Effector memory CD8-positive, alpha-beta T cell (primary cell): ENCODE data around the gene AUTS2.
A peak's percentile ranks its signal among the peaks of the same experiment; 100 is the strongest.

ENCODE experiments used
- ATAC-seq: fragments of 150-1000 bp; cut with Tn5 transposase; replicated peaks from 2 replicates; pipeline ENCODE4 v1.10.0; 2021; ENCODE audit warnings: mild to moderate bottlenecking, moderate library complexity
- DNase-seq, 3 experiments: peaks; one replicate each; pipeline ENCODE4 v3.0.0; 2021
- H3K27ac Mint-ChIP-seq, 2 donors: one replicate each; pipeline ENCODE4 v1.8.0; 2022; ENCODE audit warnings: mild to moderate bottlenecking in 2 of 2, mixed read lengths in 2 of 2, moderate library complexity in 2 of 2
- H3K27me3 Mint-ChIP-seq, 2 donors: one replicate each; pipeline ENCODE4 v1.8.0; 2022; ENCODE audit warnings: mixed read lengths in 2 of 2
- H3K36me3 Mint-ChIP-seq: one replicate; pipeline ENCODE4 v1.8.0; 2022; ENCODE audit warnings: mild to moderate bottlenecking, moderate library complexity, mixed read lengths; ENCODE audit not compliant: insufficient read depth
- H3K4me1 Mint-ChIP-seq, 2 donors: one replicate each; pipeline ENCODE4 v1.8.0; 2022; ENCODE audit warnings: low read depth in 2 of 2, mixed read lengths in 2 of 2
- H3K4me3 Mint-ChIP-seq, 2 donors: one replicate each; pipeline ENCODE4 v1.8.0; 2022; ENCODE audit warnings: mild to moderate bottlenecking in 2 of 2, mixed read lengths in 2 of 2, moderate library complexity in 2 of 2
- H3K9me3 Mint-ChIP-seq, 2 donors: one replicate each; pipeline ENCODE4 v1.8.0; 2022; ENCODE audit warnings: mixed read lengths in 2 of 2

Gene AUTS2

GRCh38 chr7:70307544-70308106 is 709.4 kb downstream of the AUTS2 start:
- no peaks in the 10 kb centered on the region for H3K9me3 Mint-ChIP-seq
- H3K27me3 Mint-ChIP-seq: peaks cover 0 to 3% of the 10 kb centered on the region in 2 donors
- no peak for DNase-seq
- peak overlapping the region; percentile 48 to 62 for H3K4me3 Mint-ChIP-seq
- H3K27ac Mint-ChIP-seq: peak overlapping the region; percentile 82 to 86
- peaks cover 2% of the 10 kb centered on the region for H3K36me3 Mint-ChIP-seq
- H3K4me1 Mint-ChIP-seq: peaks cover 46 to 49% of the 10 kb centered on the region in 2 donors
- ATAC-seq: peak; percentile 77

- Mint-ChIP-seq H3K27me3 (no peaks in the 10 kb centered on the region), H3K4me3 (peak overlapping the region; percentile 61 to 76), H3K27ac (peak overlapping the region; percentile 81 to 90), H3K9me3 (peaks cover 0 to 8% of the 10 kb centered on the region in 2 donors), H3K36me3 (peaks cover 7% of the 10 kb centered on the region), H3K4me1 (peaks cover 33 to 39% of the 10 kb centered on the region in 2 donors)
- ATAC-seq: peak; percentile 68
- no peak for DNase-seq
These were observed 714.1 kb downstream of the AUTS2 start for GRCh38 chr7:70312336-70312735.

DNA sequence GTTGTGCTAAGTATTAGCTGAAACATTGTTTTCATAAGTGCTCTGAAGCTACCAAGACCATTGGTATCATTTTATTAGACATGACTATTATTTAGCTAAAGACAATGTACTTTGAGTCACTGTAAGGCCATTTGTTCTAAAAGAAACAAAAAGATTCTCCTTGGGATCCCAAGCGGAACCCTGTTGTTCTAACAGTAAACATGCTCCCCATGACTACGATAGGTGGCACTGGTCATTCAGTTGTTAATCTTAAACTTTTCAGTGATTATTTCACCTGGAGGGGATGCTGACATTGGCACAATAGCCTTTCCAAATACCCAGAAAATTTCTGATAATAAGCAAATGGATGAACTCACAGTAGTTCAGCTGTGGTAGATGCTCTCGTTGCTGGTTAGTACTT is 715.0 kb downstream of the AUTS2 start:
- Mint-ChIP-seq H3K36me3 (peaks cover 7% of the 10 kb centered on the region), H3K27ac (no peak overlapping the region), H3K4me3 (no peak overlapping the region), H3K4me1 (peaks cover 29 to 39% of the 10 kb centered on the region in 2 donors), H3K27me3 (no peaks in the 10 kb centered on the region), H3K9me3 (peaks cover 0 to 8% of the 10 kb centered on the region in 2 donors)
- no peak for ATAC-seq
- no peak for DNase-seq

GRCh38 chr7:70313687-70314086 is 715.4 kb downstream of the AUTS2 start:
- Mint-ChIP-seq H3K4me3 (no peak overlapping the region), H3K4me1 (peaks cover 27 to 39% of the 10 kb centered on the region in 2 donors), H3K27me3 (no peaks in the 10 kb centered on the region), H3K27ac (no peak overlapping the region), H3K9me3 (peaks cover 0 to 8% of the 10 kb centered on the region in 2 donors), H3K36me3 (peaks cover 7% of the 10 kb centered on the region)
- ATAC-seq (no peak), DNase-seq (no peak)

GRCh38 chr7:70314221-70314620 is 715.9 kb downstream of the AUTS2 start:
- no peak overlapping the region for H3K27ac Mint-ChIP-seq
- DNase-seq (no peak), ATAC-seq (no peak)
- H3K36me3 Mint-ChIP-seq: peaks cover 7% of the 10 kb centered on the region
- H3K4me1 Mint-ChIP-seq: peaks cover 26 to 38% of the 10 kb centered on the region in 2 donors
- H3K27me3 Mint-ChIP-seq: no peaks in the 10 kb centered on the region
- no peak overlapping the region for H3K4me3 Mint-ChIP-seq
- peaks cover 0 to 8% of the 10 kb centered on the region in 2 donors for H3K9me3 Mint-ChIP-seq

DNA sequence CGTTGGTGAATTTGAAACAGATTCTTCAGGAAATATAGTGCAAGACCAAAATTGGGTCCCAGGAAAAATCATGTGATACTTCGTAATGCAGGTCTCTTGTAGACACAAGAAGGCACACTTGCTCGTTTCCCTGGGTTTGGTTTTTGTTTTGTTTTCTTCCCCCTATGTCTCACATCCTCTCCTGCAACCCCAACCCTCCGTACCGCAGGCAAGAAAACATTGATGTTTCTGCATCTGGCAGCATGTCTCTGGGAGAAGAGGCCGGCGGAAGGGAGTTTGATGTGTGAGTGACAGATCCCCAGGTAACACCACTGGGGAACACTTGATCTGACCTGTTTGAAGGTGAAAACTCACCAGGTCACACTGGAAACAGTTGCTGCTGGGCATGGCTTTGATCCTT is 718.5 kb downstream of the AUTS2 start:
- no peaks in the 10 kb centered on the region for H3K27me3 Mint-ChIP-seq
- peak in 2 of 3 experiments; percentile 21 to 23 for DNase-seq
- peak overlapping the region in 1 of 2 donors; percentile 39 for H3K27ac Mint-ChIP-seq
- peaks cover 12 to 31% of the 10 kb centered on the region in 2 donors for H3K4me1 Mint-ChIP-seq
- H3K9me3 Mint-ChIP-seq: peaks cover 0 to 8% of the 10 kb centered on the region in 2 donors
- peak overlapping the region; percentile 16 to 69 for H3K4me3 Mint-ChIP-seq
- H3K36me3 Mint-ChIP-seq: peaks cover 6% of the 10 kb centered on the region
- peak; percentile 75 for ATAC-seq

DNA sequence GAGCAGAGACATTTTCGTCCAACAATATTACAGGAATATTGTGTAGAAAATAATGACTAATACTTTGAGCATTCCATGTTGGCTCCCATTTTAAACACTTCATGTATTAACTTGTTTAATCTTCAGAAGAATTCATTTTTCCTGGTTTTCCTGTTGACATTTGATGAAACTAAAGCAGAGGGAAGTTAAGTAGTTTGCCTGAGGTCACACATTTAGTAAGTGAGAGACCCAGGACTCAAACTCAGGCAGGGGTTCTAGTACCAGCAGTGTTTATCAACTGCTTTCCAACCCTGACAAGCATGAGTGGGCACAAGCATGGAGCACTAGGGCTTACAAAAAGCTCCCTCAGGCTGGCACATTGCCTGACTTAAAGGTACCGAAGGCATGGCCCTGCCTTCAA is 719.1 kb downstream of the AUTS2 start:
- H3K27ac Mint-ChIP-seq: peak overlapping the region in 1 of 2 donors; percentile 39
- H3K36me3 Mint-ChIP-seq: peaks cover 5% of the 10 kb centered on the region
- no peak for DNase-seq
- ATAC-seq: no peak
- peaks cover 8 to 27% of the 10 kb centered on the region in 2 donors for H3K4me1 Mint-ChIP-seq
- H3K4me3 Mint-ChIP-seq: peak overlapping the region in 1 of 2 donors; percentile 69
- H3K27me3 Mint-ChIP-seq: no peaks in the 10 kb centered on the region
- peaks cover 0 to 8% of the 10 kb centered on the region in 2 donors for H3K9me3 Mint-ChIP-seq

DNA sequence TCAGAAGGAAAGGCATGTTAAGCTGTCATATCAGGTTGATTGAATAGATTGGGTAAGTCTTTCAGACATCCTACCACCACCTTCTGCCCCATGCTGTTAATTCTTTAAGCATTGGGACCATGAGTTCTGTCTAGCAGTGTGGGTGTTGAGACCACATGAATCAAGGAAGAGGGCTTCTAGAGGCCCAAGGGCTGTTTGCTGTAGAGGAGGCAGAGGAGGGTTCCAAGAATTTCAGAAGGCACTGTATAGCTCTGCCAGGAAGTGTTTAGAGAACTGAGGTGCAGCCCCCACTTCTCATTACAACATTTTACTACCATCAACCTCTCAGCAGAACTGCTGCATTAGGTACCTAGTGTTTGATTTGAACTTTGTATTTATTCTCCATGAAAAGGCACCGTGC is 720.2 kb downstream of the AUTS2 start:
- Mint-ChIP-seq H3K4me1 (peaks cover 7 to 29% of the 10 kb centered on the region in 2 donors), H3K9me3 (peaks cover 0 to 8% of the 10 kb centered on the region in 2 donors), H3K36me3 (peaks cover 5% of the 10 kb centered on the region), H3K4me3 (peak overlapping the region in 1 of 2 donors; percentile 69), H3K27me3 (no peaks in the 10 kb centered on the region), H3K27ac (peak overlapping the region in 1 of 2 donors; percentile 24)
- DNase-seq: no peak
- ATAC-seq: peak; percentile 56

GRCh38 chr7:70319057-70319456 is 720.8 kb downstream of the AUTS2 start:
- no peak for ATAC-seq
- Mint-ChIP-seq H3K9me3 (peaks cover 0 to 8% of the 10 kb centered on the region in 2 donors), H3K27me3 (no peaks in the 10 kb centered on the region), H3K36me3 (peaks cover 5% of the 10 kb centered on the region), H3K4me1 (peaks cover 7 to 33% of the 10 kb centered on the region in 2 donors), H3K27ac (peak overlapping the region in 1 of 2 donors; percentile 22), H3K4me3 (no peak overlapping the region)
- DNase-seq: no peak

DNA sequence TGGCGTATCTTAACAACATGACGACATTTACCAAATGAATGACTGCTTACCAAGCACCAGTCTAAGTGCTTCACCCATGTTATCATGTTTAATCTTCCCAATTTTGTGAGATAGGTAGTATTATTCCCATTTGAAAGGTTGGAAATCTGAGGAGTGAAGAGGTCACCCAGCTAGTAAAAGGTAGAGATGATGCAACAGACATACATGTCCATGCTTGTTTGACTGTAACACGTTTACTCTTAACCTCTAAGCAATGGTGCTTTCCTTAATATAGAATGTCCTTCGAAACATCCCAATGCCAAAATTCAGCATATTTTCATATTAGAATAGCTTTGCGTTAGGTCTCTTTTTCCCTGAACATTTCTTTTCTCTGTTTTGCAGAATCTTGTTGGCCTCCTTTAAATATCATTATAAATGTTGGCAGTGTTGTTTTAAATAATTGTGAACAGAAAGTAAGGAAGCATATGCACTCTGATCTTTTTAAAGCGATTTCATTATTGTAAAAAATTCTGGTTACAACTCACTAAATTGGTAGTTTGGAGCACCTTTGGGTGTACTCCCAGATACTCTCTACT is 722.8 kb downstream of the AUTS2 start:
- ATAC-seq (no peak), DNase-seq (no peak)
- peaks cover 3% of the 10 kb centered on the region for H3K36me3 Mint-ChIP-seq
- peaks cover 7 to 30% of the 10 kb centered on the region in 2 donors for H3K4me1 Mint-ChIP-seq
- H3K9me3 Mint-ChIP-seq: no peaks in the 10 kb centered on the region
- no peaks in the 10 kb centered on the region for H3K27me3 Mint-ChIP-seq
- H3K4me3 Mint-ChIP-seq: no peak overlapping the region
- no peak overlapping the region for H3K27ac Mint-ChIP-seq

- H3K4me1 Mint-ChIP-seq: peaks cover 6 to 23% of the 10 kb centered on the region in 2 donors
- no peaks in the 10 kb centered on the region for H3K9me3 Mint-ChIP-seq
- no peaks in the 10 kb centered on the region for H3K27me3 Mint-ChIP-seq
- ATAC-seq (no peak), DNase-seq (no peak)
- H3K4me3 Mint-ChIP-seq: no peak overlapping the region
- H3K36me3 Mint-ChIP-seq: no peaks in the 10 kb centered on the region
- peak overlapping the region in 1 of 2 donors; percentile 10 for H3K27ac Mint-ChIP-seq
These were observed 724.6 kb downstream of the AUTS2 start for GRCh38 chr7:70322856-70323255.

GRCh38 chr7:70325509-70326101 is 727.3 kb downstream of the AUTS2 start:
- Mint-ChIP-seq H3K9me3 (no peaks in the 10 kb centered on the region), H3K36me3 (no peaks in the 10 kb centered on the region), H3K27ac (no peak overlapping the region), H3K27me3 (no peaks in the 10 kb centered on the region), H3K4me3 (no peak overlapping the region), H3K4me1 (peaks cover 0 to 16% of the 10 kb centered on the region in 2 donors)
- DNase-seq: no peak
- no peak for ATAC-seq

DNA sequence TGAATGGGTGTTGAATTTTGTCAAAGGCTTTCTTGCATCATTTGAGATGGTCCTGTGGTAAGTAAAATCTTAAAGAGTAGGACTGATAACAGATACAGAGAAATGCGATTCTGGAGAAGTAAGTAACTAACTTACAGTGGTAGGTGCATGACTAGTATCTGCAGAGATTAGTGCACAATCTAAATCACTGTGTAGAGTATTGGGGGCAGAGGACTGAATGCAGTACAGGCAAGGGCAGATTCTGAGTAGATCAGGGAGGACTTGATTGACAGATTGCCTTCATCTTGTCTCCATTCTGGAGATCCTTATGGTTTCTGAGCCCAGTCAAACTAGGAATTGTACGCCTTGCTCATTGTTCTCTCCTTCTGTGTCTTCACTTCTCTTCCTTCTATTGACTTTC is 736.0 kb downstream of the AUTS2 start:
- H3K27me3 Mint-ChIP-seq: no peaks in the 10 kb centered on the region
- no peaks in the 10 kb centered on the region for H3K9me3 Mint-ChIP-seq
- H3K4me3 Mint-ChIP-seq: peak overlapping the region; percentile 18 to 57
- ATAC-seq: no peak
- no peak for DNase-seq
- H3K4me1 Mint-ChIP-seq: peaks cover 15 to 23% of the 10 kb centered on the region in 2 donors
- H3K36me3 Mint-ChIP-seq: no peaks in the 10 kb centered on the region
- H3K27ac Mint-ChIP-seq: peak overlapping the region; percentile 72 to 75

DNA sequence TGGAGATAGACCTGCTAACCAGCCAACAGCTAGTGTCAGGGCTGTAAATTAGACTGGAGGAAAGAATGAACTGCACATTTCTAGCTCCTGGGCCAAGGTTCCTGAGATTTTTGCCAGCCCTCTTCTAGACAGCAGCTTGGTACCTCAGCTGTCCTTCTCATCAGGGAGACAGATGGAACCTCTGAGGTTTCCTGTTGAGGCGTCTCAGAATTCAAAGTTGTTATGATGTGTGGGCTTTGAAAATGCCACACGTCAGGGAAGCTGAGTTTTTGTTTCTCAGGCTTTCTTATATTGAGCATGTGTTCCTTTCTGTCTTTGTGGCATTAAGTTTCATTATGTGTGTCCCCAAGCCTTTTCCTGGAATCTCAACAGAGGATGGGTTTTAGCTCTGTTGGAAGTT is 736.6 kb downstream of the AUTS2 start:
- Mint-ChIP-seq H3K36me3 (no peaks in the 10 kb centered on the region), H3K4me1 (peaks cover 16 to 23% of the 10 kb centered on the region in 2 donors), H3K4me3 (peak overlapping the region; percentile 18 to 57), H3K27ac (peak overlapping the region; percentile 72 to 75), H3K9me3 (no peaks in the 10 kb centered on the region), H3K27me3 (no peaks in the 10 kb centered on the region)
- ATAC-seq (peak; percentile 94), DNase-seq (peak; percentile 11 to 23 (median 13))
